NB4 (cell line): ENCODE results near the gene CXCL11.

ENCODE experiments used
- CTCF ChIP-seq: IDR thresholded peaks from one replicate; pipeline ENCODE4 v1.5.1; 2012; ENCODE audit warnings: low read depth, low read length
- MAX ChIP-seq: IDR thresholded peaks from 2 replicates; pipeline ENCODE4 v1.6.1; 2011; ENCODE audit warnings: low read depth, low read length
- POLR2A ChIP-seq: IDR thresholded peaks from 2 replicates; pipeline ENCODE4 v1.6.1; 2011; ENCODE audit warnings: mild to moderate bottlenecking; ENCODE audit not compliant: insufficient read length; ENCODE audit errors: extremely low read depth

DNA sequence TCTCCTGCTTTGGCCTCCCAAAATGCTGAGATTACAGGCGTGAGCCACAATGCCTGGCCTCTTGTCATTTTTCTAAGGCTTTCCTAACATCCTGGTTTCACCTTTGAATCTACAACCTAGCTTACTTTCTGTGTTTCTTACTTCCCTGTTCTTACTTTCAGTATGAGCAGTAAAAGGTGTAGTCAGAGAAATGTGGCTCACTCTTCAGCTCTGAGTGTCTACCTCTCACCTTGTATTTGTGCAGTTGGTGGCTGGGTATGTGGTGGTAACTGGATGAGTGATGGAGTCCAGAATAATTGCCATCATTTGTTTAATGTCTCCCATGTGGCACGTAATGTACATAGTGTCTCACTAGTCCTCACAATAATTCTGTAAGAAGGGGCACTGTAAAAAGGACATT, 19.1 kb upstream of the CXCL11 start:
- TF ChIP-seq CTCF, result no peak
- TF ChIP-seq POLR2A, result no peak
- no peak for TF ChIP-seq MAX
